Measurements from ENCODE around the gene LOC101059915.

The LOC101059915 gene

DNA sequence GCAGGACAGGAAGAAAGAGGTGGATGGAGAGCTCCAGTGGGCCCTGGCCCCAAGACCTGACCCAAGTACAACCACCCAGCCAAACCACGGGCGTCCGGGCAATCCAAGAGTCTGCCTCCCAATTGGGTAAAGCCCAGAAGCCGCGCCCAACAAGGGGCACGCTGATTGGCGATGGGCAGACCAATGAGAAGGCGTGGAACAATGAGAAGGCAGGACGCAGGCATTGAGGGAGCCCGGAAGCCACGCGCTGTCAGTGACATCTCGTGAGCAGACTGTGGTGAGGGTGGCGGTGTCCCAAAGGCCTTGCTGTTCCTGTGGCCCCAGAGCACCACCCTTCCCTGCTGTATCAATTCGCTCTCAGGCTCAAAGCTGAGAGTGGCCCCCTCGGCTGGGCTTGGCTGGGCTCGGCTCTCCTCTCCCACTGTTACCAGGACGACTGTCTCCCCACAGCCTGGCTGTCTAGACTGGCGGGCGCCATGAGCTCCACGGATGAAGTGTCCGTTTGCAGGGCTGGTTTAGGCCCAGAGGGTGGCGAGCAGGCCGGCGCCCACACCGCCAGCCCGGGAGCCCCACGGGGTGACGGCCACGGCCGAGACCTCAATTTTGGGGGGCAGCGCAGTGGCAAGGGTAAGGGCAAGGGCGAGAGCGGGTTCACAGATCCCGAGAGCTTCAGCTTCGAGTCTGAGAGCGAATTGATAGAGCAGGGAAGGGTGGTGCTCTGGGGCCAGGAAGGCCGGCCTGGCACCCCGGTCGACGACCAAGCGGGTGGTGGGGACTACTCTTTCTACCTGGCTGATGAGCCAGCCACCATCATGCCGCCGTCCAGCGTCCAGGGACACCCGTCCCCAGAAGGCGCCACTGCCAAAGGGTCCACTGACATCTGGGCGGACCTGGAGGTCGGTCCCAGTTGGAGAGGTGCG lies at the start of gene LOC101059915:
TSS of gene LOC101059915 (plus strand) at position 219 of the 920 bp plus-strand sequence.
- no peak for DNase-seq (ENCODE audit: low read depth in 3 of 3)

DNA sequence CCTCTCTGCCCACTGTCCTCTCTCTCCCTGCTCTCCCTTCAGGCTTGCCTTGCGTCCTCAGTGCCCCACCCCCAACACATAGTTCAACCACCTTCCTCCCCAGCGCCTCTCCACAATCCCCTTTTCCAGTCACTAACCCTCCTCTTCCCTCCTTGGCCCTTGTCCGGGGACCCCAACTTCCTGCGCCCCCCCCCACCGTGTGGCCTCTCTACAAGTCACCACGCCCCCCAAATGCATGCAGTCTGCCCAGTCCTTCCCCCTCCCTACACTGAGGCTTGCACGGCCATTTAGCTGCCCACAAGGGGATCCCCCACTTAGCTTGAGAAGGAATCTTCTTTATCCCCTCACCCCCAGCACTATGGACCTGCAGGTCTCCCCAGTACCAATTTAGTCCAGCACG lies 49.6 kb upstream of the LOC101059915 start:
- DNase-seq (ENCODE audit: low read depth in 3 of 3), result no peak

DNA sequence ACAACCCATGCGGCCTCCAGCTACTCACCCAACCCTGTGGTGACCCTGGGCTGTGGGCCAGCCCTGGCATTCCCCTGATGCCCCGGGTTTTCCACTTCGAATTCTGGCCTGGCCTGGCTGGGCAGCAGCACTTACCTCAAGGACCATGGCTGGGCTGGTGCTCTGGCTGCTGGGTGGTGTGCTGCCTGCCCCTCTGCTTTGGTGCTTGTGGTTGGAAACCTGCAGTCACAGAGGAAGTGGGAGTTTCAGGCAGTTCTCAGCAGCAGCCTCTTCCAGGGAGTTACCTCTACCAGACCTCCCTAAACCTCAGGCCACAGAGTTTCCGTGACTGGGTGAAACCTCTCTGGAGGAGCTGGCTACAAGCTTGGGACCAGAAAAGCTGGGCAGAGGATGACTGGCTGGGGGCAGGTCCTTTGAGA lies 49.0 kb upstream of the LOC101059915 start, which contains the start of gene CXCR3:
TSS of gene CXCR3 (minus strand) at position 209 of the 419 bp plus-strand sequence. CDS start at position 147, 62 bp downstream.
- peak; percentile 42 to 74 (median 52) for DNase-seq (ENCODE audit: low read depth in 3 of 3)

DNA sequence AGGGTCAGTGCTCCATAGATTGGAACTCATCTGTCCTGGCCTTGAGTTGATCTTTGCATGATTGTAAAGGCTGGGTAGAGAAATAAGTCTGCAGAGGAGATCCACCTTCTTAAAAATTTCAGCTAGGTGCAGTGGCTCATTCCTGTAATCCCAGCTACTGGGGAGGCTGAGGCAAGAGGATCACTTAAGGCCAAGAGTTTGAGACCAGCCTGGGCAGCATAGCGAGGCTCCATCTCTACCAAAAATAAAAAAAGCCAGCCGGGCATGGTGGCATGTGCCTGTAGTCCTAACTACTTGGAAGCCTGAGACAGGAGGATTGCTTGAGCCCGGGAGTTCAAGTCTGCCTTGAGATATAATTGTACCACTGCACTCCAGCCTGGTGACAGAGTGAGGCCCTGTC lies 48.6 kb upstream of the LOC101059915 start:
- no peak for DNase-seq (ENCODE audit: low read depth in 3 of 3)

DNA sequence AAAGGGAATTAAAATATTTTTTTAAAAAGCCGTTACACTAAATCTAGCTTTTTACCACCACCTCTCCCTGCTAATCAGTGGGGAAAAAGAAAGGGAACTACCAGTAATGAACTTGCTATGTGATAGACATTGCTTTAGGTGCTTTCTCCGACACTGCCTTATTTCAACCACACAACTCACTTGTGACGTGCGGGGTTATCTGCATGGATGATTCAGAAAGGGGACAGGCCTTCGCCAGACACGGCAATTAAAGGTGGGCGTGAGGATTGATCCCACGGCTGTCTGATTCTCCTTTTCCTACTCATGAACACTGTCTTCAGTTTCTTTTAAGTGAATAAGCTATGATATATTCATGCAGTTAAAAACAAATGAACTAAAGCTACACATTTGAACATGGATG lies 48.2 kb upstream of the LOC101059915 start:
- peak; percentile 45 to 65 (median 61) for DNase-seq (ENCODE audit: low read depth in 3 of 3)

DNA sequence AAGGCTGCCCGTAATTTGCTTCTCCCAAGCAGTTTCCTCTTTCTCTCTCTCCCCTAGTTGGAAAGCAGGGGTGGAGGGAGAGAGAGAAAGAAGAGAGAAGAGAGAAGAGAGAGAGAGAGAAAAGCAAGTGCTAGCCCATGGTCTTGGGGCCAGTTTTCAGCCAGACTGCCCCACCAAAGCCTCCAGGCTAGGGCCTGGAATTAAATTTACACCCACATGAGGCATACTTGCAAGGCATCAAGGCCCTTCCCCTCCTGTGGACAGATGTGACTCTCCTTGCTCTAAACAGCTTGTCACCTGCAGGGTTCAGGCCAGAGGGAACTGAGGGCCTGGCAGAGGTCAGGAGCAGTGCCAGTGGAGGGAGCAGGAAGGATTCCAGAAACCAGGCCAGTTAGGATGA lies 47.4 kb upstream of the LOC101059915 start:
- no peak for DNase-seq (ENCODE audit: low read depth in 3 of 3)

DNA sequence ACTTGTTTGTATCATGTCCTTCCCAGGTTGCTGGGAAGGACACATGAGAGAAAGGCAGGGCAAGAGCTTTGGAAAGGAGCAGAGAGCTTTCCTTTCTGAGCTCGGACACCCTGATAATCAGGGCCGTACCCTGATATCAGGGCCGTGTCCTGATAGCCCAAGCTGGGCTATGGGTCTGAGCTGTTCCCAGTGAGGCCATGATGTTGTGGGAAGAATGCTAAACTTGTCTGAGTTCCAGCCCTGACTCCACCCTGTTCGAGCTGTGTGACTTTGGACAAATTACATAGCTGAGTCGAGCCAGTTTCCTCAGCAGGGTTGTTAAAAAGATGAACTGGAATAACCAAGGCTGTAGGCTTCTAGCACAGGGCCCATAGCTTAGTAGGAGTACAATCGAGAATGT lies 45.7 kb upstream of the LOC101059915 start:
- DNase-seq (ENCODE audit: low read depth in 3 of 3), result no peak

DNA sequence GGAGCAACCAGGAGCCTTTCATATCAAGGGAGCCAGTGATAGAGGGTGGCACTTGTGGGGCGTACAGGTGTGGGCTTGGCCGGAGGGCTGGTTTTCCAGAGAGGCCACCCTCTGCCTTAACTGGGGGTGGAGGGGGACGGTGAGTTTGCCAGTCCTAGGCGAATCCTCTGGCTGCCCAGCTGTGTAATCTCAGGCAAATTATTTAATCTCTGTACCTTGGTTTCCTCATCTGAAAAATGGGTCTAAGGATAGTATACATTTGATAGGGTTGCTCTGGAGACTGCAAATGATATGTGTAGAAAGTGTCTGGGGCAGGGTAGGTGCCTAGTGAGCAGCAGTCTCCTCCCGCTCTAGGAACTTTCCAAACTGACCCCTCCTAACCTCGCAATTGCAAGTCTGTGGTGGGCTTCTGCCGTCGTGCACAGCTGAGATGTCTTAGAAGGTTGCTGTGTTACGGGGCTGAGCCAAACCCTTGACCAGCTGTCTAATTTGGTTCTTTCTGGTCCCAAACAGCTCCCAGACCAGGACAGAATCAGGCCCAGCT lies 45.2 kb upstream of the LOC101059915 start:
- DNase-seq (ENCODE audit: low read depth in 3 of 3), result no peak

DNA sequence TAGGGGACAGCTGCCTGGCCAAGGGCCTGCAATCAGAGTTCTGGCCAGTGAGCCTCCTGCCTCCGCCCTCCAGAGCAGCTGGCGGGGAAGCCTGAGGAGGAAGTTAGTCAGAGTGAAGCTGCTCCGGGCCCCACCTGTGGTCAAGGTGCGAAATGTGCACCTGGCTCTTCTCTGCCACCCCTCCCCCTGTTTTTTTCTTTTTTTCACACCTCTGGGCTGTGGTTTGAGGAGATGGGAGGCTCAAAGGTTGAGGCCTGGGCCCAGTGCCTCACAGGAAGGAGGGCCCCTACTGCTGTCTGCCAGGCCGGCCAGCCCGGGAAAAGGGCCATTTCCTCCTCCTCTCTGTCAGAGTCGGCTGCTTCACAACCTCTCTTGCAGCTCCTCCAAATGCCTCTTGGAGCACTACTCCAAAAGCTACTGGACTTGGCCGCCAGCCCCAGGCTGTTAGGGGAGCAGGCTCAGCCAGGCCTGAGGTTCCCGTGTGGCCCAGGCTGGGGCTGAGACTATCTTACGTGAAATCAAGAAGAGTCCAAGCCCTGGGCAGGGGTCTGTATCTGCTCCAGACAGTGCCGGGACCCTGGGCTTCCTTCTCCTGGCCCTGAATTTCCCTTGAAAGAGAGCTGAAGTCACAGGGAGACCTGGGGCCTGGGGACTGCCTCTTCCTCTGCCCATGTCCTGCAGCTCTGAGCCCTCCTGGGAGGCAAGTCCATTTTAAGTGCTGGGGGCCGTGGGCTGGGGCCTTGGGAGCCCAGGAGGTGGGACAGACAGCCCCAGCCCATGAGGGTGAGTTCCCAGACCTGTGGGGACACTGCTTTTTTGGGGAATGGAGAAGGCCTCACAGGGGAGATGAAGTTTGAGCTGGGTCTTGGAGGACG lies 44.5 kb upstream of the LOC101059915 start:
- DNase-seq (ENCODE audit: low read depth in 3 of 3), result peak; percentile 40 to 63 (median 46)

DNA sequence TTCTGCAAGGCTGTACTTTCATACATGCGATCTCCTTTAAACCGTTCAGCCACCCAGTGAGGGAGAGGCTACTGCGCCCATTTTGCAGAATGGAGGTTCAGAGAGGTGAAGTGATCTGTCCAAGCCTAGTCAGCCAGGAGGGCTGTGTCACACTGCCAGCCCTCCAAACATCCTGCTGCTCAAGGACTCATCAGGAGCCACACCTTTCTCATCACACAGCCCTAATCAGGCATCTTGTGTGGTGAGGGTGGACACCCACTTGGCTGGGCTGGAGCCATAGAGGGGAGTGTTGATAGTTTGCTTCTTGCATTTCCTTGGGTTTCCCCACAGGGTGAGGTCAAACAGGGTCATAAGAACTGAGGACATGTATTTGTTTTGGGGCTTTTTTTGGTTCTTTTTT lies 43.6 kb upstream of the LOC101059915 start:
- no peak for DNase-seq (ENCODE audit: low read depth in 3 of 3)

DNA sequence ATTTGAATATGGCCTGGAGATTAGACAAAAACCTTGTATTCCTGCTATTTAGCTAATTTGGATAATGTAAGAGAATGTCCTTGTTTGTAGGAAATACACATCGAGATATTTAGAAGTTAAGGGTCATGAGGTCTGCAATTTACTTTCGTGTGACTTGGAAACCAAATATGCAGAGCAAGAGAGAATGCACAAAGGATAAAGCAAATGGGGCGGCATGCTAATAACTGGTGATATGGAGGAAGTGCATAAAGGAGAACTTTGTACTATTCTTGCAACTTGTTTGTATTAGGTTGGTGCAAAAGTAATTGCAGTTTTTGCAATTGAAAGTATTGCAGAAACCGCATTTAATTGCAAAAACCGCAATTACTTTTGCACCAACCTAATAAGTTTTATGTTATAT lies 41.9 kb upstream of the LOC101059915 start:
- no peak for DNase-seq (ENCODE audit: low read depth in 3 of 3)

DNA sequence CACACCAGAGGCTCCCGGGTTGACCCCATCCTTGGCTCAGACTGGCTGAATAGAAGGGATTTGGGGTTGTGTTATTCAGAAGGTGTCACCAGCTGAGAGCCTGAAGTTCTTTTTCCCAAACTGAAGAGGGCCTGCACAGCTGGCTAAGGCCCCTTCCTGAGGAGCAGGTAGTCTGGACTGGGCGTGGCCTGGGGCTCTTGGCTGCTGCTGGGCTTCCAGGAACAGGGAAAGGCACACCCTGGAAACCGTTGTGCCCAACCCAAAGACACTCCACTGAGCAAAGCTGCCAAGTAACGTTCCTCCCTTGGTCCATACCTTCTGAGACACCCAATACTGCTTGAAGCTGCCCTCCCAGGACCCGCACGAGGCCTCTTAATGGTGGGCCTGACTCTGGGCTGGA lies 40.8 kb upstream of the LOC101059915 start:
- DNase-seq (ENCODE audit: low read depth in 3 of 3), result no peak

DNA sequence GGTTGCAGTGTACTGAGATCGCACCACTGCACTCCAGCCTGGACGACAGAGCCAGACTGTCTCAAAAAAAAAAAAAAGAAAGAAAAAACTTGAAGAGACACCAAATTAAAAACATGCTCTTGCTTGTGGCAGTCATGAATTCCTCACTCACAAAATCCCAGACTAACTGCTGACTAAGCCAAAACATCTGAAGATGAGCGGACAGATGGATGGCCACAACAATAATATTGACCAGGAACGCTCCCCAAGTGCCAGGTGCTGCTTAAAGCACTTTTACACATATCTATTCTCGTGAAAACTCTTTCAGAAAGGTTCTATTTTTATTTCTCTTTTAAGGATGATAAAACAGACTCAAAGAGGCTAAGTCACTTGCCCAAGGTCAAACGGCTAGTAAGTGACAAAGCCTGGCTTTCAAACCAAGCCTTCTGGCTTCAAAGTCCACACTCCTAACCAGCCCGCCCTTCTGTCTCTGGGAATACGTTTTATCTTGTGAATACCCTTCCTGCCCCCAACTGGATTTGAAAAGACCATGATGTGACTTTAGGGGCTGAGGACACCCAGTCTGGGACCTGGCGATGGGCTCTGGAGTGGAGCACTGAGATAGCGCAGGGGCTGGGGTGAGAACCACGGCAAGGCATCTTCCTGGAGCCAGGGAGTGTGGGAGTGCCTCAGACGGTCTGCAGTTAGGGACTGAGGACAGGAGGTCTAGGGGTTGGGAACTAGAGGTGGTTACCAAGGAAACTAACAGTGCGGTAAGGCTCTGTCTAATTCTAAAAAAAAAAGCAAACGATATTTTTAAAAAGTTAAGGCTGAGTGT lies 39.5 kb upstream of the LOC101059915 start:
- no peak for DNase-seq (ENCODE audit: low read depth in 3 of 3)

DNA sequence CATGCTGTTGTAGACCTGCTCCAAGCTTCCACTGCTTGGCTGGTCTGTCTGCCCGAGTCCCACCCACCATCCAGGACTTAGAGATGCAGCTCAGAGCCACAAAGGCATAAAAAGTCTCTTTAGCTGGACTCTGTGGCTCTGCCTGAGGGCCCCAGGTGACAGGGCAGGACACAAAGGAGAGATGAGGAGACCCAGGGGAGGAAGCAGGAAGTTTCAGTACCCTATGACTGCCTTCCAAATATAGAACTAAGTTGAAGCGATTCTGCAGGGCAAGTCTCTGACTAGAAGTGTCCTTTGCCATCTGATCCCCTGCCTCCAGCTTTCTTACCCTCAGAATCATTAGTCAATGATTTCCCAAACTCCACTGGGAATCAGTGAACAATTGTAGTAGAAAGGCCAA lies 37.9 kb upstream of the LOC101059915 start:
- no peak for DNase-seq (ENCODE audit: low read depth in 3 of 3)

DNA sequence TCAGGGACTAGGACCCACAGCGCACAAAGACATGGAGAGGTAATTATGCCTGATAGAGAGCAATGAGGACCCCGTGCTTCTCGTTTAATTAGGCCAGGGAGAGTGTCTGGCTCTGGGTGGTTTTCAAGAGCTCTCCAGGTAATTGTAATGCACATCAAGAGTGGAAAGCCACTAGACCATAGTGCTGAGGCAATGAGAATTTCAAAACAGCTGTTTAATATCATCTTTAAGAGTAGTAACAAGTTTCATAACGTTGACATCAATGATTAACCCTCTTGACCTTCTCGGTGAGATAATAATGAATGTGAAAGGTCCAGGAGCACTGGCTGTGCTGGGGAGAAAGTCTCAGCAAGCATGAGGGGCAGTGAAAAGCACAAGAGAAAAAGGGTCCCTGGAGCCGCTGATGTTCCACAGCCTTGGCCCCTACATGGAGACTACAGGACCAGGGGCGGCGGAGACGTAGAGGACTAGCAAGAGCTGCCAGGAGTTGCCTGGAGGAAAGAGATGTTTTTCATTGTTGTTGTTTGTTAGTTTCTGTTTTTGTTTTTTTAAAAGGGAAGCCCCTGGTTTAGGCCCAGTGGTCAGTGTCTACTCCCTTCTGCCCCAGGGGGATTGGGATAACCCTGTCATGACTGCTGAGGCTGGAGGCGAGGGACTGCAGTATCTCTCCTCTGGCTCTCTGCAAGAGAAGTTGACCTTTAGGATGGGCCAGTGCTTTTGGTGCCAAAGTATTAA lies 34.3 kb upstream of the LOC101059915 start:
- DNase-seq (ENCODE audit: low read depth in 3 of 3), result no peak

DNA sequence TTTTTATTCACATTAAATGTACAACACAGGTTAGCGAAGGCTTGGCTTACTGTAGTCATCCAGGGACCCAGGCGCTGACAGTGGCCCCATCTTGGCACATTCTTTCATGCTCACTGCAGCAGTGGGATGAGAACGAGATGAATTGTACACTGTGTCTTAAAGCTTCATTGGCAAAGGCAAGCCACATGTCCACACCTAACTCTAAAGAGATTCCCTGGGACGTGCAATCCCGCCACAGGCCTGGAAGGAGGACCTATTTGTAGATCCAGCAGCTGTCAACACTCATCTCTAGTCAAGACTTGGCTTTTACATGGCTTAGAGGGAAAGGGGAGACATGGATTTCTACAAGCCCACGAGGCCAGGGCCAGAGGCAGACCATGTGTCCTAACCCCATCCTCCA lies 33.0 kb upstream of the LOC101059915 start:
- no peak for DNase-seq (ENCODE audit: low read depth in 3 of 3)

DNA sequence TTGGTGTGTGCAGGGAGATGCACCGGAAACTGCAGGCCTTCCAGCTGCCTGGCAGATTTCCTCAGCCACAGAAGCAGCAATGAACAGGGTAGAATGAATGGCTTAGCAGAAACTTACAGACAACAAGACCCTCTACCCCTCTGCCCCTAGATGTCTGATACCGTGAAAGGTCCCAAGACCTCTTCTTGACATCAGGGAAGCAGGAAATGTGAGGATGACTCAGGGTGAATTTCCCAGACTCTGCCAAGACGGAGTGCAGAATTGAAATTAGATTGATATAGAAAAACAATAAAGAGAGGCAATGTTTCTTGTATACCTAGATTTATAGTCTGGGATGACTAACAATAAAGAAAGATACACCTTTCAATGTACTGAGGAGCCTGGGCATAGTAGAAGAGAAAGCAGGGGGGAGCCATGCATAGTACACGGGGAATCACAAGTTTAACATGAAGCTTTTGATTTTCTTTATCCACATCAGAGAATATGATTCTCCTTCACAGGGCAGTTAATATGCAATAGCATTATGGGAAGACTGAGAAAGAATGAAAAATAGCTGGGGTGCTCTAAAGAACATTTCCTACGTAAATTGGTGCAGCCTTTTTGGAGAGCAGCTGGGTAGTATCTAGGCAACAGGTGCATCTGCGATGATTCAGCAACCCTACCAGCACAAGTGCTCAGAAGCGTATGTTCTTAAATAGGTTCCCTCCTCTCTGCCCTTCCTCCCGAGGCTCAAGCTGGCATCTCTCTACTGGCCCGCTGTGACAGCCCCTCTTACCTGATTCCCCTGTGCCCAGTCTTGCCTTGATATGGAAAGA lies 30.7 kb upstream of the LOC101059915 start:
- no peak for DNase-seq (ENCODE audit: low read depth in 3 of 3)

DNA sequence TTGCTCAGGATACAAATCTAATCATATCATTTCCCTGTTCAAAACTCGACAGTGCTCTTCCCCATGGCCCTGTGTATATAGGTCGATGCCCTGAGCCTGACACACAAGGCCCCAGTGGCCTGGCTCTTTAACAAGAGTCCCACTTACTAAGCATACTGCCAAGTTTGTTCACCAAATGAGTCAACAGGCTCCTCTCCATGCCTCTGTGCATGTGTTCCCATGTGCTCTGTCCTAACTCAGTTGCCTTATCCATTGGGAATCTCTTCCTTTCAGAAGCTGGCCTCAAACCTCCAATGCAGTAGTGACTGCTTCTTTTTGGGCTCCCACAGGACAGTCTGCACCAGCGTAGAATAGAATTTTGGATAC lies 30.1 kb upstream of the LOC101059915 start:
- no peak for DNase-seq (ENCODE audit: low read depth in 3 of 3)

DNA sequence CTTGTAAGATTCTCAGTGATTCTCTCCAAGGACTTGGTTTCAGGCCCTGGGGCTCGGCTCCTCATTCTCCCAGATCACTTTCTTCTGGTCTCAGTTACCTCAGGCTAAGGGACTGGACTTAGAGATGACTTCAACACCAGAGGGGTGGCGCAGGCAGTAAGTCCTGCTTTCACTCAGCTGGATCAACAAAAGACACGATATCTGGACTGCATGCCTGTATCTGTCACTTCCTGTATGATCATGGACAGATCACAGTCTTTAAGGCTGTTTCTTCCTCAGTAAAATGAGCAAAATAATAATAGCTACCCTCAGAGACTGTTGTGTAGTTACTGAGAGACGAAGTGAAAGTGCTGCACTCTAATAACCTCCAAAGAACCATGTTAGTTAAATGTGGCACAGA lies 29.5 kb upstream of the LOC101059915 start:
- DNase-seq (ENCODE audit: low read depth in 3 of 3), result no peak

DNA sequence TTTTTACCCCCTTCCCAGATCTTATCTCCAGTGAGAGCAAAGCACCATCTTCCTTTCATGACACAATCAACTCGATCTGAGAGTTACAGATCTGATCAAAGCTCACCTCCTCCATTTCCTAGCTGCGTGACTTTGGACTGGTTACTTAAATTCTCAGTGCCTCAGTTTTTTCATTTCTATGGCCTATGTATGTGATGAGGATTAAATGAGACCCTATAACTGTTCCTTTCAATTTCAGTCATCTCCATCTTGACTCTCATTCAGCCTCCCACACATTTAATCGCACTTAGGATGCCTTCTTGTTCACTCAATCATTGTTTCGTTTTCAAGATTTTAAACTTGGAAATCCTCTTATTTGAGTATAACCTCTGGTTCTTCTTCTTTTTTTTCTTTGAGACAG lies 28.9 kb upstream of the LOC101059915 start:
- DNase-seq (ENCODE audit: low read depth in 3 of 3), result no peak

Data from stimulated activated CD4-positive, alpha-beta T cell treated with anti-CD3 and anti-CD28 coated beads, TNF-alpha, amount 100 ng/mL, for 24 hours (primary cell).